Activated CD8-positive, alpha-beta memory T cell treated with anti-CD3 and anti-CD28 coated beads, Interleukin-2, amount 50 U/mL, for 48 hours (primary cell): Measurements from ENCODE around the gene ELOVL6.
"Not testable (repeated sequence)": the region's sequence is repeated elsewhere in the genome, so short reads cannot be mapped to it uniquely, and the experiment has no call there.

Source experiments
- DNase-seq: peaks from one replicate; pipeline ENCODE4 v3.0.0-alpha.2; 2020

ELOVL6 gene

DNA sequence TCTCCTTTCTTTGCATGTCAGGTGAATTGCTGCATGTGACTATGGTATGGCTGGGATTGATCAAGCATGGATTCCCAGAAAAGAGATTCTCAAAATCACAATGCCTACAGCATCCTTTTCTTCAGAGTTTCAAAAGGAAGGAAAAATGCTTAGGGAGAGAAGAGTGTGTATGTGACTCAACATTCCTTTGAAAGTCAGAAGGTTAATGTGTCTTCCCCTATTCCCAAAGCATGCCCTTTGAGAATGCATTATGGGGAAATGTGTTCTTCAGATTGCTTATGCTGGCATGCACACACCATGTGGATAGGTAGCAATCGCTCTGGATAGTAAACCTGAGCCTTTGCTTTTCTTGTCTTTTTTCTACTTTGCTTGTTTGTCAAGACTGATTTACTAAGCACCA lies 78.5 kb downstream of the ELOVL6 start:
- no peak for DNase-seq

DNA sequence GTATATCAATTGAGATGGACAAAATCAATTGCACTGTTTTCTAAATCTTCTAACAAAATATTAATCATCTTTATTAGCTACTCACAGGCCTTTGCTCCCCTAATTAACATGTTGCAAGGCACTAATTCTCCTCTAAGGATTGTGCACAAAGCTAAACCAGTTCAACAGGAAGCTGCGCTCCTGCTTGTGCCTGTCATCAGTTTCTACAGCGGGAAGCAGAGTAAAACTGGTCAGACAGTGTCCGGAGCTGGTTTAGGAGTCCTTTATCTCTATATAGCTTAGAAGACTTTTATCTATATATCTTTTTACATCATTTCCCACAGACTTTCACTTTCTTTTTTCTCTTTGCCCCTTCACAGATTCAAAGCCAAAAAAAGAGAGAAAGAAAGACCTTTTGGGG lies 79.1 kb downstream of the ELOVL6 start:
- no peak for DNase-seq

DNA sequence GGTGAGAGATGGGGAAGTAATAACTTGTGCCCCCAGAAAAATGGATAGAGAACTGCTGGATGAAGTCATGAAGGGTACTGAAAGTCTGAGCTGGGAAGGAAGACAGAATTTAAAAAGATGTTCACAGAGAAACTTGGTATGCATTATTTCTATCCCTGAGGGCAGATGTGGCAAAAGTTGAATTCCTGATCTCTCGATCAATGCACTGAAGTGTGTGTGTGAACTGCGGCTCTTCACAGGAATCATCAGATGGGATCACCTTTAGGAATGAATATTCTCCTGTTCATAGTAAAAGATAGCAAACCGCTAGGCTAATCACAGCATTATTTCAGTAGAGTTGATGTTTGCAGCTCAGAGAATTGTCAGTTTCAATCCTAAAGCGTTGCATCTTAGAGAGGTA lies 86.4 kb downstream of the ELOVL6 start:
- no peak for DNase-seq

DNA sequence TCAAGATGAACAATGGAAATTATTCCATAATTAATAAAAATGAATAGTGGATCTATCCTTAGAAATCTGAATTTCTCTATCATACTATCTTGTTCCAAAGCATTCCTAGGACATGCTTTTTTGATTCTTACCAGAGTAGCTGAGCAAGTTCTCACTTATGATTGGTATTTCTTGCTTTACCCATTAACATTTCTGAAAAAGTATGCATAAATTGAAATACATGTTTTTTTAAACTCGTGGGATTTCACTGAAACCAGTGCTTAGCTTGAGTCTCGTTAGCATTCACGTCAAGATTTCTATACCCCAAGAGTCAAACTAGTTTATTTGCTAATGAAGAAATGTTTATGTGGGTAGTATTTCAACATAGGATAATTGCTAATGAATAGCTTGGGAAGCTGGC lies 89.0 kb downstream of the ELOVL6 start:
- DNase-seq, result no peak

DNA sequence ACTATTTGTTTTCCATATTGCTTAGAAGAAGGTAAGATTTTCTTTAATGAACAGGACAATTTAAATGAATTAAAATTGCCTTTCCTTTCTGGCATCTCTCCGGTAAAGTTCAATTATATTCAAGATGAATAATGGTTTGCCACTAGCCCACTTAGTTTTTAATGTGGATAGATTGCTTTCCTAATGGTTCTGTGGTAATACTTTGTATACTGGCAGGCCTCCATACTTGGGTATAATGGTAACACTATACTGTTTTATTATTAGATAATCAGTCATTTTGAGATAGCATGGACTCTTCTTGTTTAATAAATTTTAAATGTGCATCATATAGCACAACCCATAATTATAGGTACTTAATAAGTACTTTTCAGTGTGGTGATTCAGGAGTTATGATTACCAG lies 89.5 kb downstream of the ELOVL6 start:
- no peak for DNase-seq

DNA sequence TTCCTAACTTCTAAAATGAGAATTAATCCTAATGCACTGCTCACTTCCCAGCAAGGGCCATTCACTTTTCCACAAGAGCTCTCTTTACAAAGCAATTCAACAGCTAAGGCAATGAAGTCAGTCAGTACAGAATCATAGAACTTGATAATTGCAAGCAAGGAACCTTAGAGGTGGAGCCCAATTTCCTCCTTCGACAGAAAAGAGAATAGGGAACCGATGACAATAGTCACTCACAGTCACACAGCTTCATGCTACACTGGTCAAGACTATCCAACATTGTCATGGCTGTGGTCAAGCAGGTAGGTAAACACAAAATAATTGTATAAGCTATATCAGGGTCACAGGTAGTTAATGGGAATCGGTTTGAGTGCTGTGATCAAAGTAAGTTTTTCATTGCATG lies 90.0 kb downstream of the ELOVL6 start:
- DNase-seq, result no peak

DNA sequence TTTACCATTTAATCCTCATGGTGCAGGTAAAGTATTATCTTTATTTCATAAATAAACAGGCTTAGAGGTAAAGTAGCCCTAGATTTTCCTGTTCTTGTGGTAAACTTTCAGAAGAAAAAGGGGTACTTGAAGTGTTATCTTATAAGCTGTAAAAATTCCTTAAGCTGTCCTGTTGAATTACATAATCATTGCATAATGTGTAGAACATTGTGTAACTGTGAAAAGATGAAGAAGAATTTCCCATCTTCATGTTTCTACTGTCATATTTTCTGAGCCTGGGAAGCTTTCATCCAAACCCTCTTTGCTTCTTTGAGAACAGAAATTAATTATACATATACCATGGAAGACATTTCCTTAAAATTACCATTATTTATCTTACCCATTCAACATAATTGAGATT lies 90.5 kb downstream of the ELOVL6 start:
- no peak for DNase-seq

DNA sequence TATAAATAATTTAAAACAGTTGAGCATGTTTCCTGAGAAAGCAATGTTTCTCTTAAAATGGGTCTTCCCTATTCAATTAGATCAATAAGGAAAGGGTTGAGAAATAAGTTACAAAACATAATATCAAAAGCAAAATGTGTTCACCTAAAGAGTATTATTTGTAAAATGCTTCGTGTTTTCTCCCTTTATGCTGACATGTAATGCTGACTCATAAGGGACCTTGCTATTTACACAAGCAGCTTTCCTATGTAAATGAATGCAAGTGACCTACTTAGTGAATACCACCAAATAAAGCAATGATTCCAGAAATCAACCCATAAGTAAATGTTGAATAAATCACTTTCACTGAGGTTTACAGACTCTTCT lies 91.5 kb downstream of the ELOVL6 start:
- no peak for DNase-seq

DNA sequence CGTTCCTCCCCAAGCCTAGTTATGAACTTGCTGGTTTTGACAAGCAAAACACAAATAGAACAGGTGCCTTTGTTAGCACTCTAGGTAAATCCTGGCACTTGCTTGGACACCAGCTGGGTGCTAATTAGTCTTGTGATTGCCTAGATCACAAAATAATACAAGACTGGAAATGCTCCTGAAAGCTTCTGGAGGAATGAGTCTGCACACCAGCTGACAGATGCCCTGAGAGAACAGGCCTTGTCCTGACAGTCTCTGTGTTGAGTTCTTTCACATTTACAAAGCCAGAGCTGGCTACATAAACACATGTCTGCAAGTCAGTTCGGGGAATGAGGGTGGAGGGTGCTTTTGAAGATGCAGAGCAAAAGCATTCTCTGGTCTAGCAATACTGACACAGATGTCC lies 93.8 kb downstream of the ELOVL6 start:
- no peak for DNase-seq

DNA sequence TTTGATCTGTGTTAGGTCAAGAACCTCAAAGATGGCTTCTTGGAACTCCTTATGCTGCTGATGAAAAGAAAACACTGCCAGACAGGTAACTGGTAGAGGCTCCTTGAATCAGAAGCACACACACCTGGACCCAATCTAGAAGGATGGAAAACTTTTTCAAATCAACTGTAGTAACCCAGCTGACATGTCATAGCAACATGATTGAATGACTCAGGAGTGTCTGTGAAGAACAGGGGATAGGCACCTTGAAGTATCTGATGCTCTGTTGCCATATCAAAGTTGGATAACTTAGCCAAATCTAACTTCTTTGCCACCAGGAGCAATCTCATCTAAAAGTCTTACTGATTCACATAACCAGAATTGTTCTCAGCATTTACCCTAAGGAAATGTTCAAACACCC lies 98.8 kb downstream of the ELOVL6 start:
- DNase-seq, result no peak

DNA sequence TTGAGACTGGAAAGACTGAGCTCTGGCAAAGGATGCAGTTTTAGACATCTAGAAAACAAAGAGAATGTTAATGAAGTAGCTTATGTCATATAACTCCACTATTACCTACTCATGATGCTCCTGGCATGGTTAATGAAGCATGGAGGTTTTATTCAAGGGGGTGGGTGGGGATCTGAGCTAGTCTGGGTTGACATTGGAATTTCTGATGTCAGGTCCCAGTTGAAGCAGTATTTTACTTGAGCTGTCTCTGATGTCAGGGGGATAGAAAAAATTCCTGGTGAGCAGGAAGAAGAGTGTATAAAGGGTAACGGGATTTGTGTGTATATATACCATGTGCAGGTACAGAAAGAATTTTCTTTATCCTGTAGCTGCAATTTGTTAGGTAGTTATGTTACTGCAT lies 102.0 kb downstream of the ELOVL6 start:
- no peak for DNase-seq

DNA sequence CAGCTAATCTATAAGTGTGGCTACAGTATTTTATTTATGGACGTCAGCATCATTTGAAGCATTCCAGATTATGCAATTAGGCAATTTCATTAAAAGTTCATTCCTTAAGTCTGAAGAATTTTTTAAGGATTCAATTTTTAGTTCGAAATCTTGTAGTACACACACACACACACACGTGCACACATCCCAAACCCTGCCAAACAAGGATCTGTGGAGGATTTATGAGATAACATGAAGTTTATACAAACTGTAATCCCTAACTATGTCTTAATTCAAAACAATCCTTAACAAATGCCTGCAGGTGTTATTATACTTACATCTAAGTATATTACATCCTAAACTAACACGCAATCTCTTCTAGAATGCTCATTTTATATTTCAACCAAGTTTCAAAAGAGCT lies 105.8 kb downstream of the ELOVL6 start:
- DNase-seq, result no peak

DNA sequence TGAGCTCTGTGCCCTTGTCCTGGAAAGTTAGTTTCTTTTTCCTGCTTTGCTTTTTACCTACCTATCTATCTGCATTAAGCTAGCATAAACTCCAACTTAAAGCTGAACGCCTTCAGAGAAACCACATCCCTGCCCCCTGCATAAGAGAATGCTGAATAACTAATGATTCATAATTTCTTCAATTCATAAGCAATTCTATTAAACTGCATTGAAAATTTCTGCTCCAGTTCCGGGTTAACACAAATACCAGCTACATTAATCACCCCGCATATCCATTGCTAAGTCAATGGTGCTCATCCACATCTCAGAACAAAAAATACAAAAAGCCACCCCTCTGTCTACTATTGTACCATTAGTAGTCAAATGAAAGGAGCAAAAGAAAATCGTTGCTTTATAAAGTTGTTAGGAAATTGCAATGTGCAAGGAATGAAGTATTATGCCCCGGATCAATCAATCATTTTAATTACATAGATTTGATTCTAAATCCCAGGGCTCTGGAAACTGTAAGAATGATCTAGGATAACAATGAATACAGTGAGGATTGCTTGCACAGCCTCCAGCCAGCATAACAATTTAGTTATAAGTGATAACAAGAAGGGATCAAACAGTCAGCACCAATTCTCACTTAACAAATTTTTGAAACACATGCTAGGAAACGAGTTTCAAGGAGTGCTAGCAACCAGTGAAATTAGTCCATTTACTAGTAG lies 106.8 kb downstream of the ELOVL6 start:
- no peak for DNase-seq

DNA sequence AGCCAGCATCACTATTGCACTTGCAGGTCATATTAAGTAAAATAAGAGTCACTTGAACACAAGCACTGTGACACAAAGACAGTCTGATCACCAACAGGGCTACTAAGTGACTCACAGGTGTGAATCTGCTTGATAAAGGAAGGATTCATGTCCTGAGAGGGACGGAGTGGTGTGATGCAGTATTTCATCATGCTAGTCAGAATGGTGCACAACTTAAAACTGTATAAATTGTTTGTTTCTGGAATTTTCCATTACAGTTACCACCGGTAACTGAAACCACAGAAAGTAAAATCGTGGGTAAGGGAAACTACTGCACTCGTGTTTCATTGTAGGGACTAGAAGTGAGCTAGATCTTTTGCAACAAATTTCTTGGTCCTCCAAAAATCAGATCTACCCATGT lies 109.7 kb downstream of the ELOVL6 start:
- no peak for DNase-seq

DNA sequence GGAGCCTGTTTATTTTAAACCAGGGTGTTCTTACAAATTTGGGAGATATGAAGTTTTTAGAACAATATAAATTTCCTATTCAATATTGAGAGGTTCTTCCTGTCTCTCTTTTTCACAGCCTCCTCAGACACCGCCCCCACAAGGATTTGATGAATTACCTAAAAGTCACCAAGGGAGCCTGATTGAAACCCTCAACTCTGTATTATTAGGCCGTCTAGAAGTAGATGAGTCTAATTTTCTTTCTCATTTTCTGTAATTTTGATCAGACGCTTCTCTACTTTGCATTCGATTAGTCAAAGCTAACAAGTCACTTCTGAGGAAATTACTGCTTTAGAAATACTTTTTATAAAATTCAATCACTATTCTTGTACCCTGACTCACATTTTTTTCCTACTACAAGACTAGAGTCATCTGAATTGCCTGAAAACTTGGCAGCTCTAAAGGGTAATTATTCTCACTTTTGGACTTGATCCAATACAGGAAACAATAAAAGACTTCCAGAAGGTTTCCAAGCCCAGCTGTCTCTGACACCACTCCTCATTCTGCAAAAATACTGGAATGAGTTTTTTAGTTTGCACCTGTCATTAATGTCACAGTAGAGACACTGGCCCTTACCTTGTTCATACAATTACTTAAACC lies 111.2 kb downstream of the ELOVL6 start:
- DNase-seq, result no peak

DNA sequence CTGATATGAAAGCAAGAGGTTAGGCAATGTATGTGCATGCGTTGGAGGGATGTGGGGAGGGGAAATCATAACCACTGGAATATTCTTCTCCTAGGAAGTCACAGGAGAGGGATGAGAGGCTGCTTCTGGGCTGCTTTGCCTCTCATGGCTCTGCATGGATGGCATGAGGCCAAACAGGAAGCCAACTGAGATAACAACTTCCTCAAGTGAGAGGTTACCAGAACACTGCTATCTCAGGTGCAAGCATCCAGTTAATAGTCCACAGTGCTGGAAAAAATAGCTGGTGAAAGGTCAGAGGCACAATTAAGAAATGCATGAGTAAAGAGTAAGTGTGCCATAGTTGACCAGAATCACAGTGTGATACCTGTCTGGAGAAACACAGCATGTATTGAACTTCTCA lies 113.3 kb downstream of the ELOVL6 start:
- no peak for DNase-seq

DNA sequence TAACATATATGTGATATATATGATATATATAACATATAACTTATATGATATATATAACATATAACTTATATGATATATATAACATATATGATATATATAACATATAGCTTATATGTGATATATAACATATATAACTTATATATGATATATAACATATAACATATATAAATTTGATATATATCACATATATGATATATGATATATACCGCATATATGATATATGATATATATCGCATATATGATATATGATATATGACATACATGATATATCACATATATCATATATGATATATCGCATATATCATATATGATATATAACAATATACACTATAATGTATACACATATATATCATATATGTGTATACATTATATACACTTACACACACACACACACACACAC lies 114.3 kb downstream of the ELOVL6 start:
- no peak for DNase-seq

DNA sequence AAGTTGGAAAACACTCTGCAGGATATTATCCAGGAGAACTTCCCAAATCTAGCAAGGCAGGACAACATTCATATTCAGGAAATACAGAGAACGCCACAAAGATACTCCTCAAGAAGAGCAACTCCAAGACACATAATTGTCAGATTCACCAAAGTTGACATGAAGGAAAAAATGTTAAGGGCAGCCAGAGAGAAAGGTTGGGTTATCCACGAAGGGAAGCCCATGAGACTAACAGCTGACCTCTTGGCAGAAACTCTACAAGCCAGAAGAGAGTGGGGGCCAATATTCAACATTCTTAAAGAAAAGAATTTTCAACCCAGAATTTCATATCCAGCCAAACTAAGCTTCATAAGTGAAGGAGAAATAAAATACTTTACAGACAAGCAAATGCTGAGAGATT lies 120.3 kb downstream of the ELOVL6 start:
- DNase-seq, result not testable (repeated sequence)

DNA sequence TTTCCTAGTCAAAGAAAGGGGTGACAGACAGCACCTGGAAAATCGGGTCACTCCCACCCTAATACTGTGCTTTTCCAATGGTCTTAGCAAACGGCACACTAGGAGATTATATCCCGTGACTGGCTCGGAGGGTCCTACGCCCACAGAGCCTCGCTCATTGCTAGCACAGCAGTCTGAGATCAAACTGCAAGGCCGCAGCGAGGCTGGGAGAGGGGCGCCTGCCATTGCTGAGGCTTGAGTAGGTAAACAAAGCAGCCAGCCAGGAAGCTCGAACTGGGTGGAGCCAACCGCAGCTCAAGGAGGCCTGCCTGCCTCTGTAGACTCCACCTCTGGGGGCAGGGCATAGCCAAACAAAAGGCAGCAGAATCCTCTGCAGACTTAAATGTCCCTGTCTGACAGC lies 121.6 kb downstream of the ELOVL6 start:
- DNase-seq, result not testable (repeated sequence)

DNA sequence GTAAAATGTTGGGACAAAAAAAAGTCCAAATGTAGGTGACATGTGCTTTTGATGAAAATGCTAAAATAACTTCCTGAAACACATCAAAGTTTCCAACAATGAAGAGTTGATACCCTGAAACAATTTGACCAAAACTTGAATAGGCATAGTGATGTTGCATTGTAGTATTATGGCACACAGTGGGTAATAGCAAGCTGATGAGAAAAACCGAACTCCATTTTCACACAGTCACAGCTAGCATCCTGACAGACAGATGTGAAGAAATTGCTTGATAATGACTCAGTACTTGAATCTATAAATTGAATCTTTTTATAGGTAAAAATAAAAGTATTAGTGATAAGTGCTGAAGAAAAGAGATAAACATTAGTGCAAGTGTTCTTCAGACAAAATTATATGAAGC lies 122.5 kb downstream of the ELOVL6 start:
- no peak for DNase-seq

DNA sequence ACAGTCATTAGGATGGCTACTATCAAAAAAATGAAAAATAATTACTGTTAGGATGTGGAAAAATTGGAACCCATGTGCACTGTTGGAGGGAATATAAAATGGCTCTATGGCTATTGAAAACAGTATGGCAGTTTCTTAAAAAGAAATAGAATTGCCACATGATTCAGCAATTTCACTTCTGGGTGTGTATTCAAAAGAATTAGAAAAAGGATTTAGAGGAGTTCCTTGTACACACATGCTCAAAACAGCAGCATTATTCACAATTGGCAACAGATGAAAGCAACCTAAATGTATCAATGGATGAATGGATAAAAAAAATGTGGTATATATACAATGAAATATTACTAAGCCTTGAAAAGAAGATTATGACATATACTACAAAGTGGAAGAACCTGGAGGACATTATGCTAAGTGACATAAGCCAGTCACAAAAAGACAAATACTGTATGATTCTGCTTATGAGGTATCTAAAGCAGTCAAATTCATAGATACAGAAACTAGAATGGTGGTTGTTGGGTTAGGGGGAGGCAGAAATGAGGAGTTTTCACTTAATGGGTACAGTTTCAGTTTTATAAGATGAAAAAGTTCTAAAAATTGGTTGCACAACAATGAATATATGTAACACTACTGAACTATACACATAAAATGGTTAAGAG lies 123.2 kb downstream of the ELOVL6 start:
- no peak for DNase-seq

DNA sequence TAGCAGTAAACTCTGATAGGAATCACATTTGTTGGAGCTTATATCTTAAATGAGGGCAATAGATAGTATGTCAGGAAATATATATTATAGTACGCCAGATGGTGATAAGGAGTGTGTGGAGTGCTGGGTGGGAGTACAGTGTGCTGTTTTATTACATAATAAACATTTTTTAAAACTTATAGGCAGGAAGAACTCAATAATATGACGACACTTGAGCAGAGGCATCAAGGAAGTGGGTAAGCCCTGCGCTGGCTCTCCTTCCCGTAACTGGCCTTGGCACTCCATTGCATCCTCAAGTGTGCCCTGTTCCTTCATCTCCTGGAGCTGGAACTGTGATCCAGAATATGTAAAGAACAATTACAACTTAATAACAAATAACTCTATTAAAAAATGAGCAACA lies 123.8 kb downstream of the ELOVL6 start:
- no peak for DNase-seq

DNA sequence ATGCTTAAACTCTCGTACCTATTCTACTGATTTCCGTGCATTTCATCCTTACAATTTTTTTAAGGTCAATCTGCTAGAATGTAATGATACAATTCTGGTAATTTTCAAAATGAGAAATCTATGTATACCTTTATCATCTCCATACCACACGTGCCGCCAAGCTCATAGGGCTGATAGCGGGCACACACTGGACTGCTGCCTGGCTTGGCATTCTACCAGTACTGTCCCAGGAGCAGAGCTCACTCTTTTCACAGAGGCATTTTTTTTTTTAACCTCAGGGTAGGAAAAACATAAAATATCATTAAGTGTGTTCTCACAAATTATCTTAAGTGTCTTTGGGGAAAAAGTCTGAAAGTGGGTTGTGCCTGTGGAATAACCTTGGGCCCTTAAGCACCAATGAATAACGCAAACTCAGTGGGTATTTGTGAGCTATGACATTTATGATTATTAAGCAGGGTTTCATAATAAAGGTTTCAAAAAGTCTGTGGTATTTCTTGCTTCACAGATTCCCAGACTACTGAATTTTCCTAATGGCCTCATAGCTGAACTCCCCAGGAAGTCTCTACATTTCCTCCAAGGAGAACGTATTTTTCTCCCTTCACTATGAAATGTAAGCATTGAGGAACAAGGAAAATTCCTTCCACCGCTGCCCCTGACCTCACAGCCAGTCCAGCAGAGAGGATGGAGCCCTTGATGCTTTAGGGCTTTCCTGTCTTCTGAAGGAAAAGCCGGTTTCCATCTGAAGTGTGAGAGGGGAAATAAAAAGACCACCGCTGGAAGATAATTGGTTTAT lies 125.2 kb downstream of the ELOVL6 start:
- DNase-seq, result no peak

DNA sequence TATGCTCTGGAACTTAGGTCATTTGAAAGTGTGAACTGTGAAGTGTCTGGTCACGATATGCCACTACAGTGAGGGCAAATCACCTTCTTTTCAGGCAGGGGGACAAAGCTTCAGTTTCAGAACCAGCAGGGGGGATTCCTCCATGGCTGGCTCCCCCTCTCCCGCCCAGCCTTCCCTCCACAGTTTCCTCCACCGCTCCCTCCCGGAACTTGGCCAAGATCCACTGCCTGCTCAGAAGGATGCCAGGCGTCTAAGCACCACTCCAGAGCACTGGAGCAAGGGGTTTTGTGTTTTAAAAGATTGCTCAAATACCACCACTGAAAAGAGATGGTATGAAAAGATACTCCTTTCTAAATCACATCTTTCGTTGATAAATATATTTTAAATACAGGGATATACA lies 126.9 kb downstream of the ELOVL6 start:
- DNase-seq, result no peak
